HuH-7.5 (cell line): ENCODE measurements around the gene SH3GL3.

Experiments
- DNase-seq: peaks from one replicate; pipeline ENCODE4 v3.0.0; 2011; ENCODE audit warnings: low spot score

The SH3GL3 gene

DNA sequence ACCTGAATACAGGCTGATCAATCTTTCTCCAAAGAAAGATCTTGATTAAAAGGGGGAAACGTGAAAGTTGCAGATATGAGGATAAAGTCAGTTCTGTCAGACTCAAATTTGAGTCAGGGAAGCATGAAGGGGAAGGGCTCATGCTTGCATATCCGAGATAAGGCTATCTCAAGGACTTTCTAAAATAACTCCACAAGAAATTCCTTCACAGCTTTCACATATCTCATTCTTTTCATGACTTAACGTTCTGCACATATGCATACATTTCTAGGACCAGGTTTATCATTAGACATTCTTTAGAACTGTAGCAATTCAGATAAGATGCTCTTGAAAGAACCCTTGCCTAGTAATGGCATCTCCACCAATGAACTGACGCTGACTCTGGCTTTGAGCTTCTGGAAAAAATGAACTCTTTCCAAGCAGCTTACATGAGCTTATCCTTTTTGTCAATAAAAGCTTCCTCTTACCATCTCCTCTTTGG, 15.9 kb downstream of the SH3GL3 start:
- DNase-seq: no peak

DNA sequence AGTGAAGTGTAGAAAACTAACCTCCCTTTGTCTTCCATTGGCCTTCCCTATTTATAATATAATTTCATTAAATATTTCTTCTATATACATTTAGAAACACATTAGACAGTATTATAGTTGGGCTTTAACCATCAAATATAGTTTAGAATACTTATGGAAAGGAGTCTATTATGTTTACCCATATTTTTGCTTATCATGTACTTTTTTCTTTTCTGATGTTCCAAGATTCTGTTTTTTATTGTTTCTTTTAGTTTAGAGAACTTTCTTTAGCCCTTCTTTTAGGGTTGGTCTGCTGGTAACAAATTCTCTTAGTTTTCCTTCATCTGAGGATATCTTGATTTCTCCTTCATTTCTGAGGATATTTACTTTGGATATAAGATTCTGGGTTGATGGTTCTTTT, 23.7 kb downstream of the SH3GL3 start:
- DNase-seq: no peak

DNA sequence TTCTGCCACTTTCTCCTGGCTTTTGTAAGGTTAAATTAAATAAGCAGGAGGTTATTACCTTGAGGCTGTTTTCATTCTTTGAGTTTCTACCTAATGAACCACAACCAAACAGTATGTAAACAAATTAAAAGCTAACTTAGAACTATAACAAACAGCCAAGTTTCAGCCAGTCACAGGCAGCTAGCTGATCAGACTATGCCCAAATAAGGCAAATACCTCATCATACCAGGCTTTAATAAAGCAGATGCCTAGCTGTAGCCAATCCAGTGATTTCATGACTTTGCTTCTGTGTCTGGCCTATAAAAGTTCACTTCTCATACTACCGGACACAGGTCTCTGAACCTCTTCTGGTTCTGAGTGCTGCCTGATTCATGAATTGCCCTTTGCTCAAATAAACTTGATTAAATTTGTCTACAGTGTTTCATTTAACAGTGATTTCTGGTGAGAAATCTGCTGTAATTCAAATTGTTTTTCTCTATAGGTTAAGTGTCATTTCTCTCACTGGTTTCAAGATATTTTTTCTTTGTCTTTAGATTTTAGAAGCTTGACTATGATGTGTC, 24.2 kb downstream of the SH3GL3 start:
- no peak for DNase-seq

DNA sequence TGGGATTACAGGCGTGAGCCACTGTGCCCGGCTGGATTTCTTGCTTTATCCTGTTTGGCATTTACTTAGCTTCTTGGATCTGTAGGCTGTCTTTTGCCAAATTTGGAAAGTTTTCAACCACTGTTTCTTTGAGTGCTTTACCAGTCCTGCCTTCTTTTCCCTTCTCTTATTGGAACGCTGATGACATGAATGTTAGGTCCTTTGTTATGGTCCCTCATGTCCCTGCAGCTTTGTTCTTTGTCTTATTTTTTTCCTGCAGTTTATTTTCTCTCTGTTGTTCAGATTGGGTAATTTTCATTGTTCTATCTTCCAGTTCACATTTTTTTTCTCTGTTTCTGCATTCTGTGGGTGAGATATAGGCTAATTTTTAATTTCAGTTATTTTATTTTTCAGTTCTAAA, 25.0 kb downstream of the SH3GL3 start:
- DNase-seq: no peak

DNA sequence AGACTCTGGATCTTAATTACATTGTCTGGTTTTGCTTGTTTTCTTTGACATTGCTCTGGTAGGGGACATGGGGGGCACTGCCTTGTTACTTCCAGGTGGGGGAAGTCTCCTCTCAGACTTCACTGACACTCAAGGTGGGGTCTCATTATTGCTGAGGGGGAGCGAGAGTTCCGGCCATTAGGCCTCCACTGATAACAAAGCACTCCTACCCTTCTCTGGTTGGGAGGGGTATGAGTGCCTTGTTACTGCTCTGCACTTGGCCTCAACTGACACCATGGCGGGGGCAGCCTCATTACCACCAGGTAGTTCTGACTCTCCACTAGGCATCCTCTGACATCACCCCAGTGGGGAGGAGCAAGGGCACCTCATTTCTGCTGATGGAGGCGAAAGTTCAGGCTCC, 25.7 kb downstream of the SH3GL3 start:
- DNase-seq: no peak

DNA sequence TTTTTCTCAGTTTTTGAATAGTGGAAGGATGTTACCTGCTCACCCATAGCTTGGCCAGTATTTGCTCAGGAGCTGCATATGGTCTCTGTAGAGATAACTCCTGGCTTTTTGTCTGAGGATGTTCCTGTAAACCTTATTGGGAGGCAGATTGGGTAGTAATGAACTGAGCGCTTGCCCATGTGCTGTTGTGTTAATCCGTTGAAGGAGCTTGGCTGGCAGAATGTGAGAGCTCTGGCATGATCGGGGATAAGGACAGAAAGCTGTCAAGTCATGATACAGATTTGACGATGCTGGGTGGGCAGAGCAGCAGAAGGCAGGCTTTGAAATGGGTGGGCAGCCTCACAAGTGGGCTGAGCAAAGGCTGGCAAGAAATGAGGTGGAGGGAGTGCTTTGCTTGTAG, 27.4 kb downstream of the SH3GL3 start:
- no peak for DNase-seq

DNA sequence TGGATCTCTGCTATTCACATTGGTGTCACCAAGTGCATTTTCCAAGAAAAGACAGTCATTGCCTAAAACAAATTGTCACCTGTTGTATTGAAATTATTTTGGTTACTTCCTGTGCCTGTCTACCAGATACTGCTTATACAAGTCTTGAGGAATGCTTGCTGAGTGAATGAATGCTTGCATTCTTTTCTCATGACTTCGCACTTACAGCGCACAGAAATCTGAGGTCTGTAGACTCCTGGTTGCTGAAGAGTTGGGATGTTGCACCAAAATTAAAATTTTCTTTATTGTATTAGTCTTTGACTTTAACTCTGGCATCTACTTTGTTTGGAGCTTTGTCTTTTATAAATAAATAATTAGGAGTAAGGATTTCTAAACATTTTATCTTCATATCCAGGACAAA, 28.4 kb downstream of the SH3GL3 start:
- DNase-seq: no peak

DNA sequence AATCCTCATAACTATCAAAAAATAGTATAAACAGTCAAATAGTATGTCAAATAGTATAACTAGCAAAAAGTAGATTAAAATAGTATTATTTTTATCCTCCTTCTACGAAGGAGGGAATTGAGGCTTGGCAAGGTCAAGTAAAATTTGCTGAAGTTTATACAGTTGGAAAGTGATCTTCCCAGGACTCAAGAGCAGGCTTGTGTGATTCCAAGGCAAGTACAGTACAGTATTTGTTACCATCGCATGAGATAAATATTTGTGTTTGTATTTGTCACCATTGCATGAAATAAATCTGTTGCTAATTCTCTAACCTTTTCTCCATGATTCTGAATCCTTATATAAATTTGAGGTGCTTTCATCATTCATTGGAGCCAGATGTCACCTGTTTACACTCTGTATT, 28.9 kb downstream of the SH3GL3 start:
- no peak for DNase-seq

DNA sequence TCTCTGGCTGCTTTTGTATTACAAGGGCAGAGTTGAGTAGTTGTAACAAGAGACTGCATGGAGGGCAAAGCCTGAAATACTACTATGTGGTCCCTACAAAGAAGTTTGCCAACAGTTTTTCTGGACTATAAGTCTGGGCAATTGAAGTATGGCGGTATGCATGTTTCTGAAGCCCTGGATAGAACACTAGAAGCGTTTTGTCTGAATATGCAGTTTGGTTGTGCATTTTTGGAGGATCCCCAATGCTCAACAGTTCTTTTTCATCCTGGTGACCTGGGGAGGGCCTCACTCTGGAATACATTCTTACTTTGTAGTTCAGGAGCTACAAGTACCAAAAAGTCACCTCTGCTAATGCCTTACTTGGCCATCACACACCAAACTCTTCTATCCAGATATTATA, 29.6 kb downstream of the SH3GL3 start:
- no peak for DNase-seq

DNA sequence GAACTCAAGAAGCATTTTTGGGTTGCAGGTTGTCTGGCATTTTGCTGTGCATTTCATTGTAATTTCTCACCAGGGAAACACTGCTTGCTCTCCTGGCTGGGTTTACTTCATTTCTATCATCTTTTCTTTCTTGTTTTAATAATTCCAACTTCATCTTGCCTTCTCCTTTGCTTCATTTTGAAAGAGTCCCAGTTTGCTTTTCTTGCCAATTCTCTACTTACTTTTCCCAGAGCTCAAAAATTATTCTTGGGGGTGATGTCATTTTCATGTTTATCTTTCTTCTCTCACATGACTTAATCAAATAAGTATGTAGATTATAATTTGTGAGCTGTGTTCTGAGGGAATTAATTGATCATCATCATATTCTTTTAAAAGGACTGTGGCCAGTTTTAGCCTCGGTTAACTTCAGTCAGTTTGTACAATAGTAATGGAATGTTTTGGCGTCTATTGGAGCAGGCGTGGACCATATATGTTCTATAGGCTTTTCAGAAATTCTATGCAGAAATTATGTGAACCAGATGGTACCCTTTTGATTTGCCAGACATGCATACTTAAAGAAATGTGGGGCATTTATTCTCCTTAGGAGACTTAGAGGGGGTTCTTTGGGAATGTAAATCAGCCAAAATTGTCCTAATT, 30.1 kb downstream of the SH3GL3 start:
- no peak for DNase-seq

DNA sequence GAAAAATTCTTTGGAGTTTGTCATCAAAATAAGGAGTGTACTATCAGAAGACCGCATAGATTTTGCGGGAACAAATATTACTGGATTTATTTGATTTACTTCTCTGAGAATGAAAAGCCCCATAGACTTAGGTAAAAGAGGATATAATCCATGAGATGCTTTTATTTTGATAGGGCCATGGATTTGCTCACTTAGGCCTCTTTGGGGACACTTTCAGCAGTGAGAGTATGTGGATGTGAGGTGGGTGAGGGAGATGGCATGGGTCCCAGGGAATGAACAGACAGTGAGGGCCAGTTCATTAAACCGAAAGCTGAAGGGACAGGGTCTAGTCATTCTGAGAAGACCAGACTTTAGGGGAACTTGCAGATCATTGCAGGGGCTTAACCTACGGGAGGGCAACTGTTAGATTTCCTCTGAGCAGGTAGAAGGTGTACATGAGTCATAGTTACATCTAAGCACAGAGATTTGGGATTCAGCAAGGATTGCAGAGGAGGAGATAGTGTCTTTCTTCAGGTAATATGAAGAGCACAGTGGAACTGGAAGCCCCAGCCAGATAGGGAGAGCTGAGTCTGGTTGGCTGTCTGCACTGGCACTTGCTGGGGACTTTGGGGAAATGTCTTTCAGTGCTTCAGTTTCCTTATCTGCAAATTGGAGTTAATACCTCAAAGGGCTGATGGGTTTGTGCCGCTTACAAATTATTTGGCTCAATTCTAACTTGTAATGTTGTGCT, 30.8 kb downstream of the SH3GL3 start:
- no peak for DNase-seq

DNA sequence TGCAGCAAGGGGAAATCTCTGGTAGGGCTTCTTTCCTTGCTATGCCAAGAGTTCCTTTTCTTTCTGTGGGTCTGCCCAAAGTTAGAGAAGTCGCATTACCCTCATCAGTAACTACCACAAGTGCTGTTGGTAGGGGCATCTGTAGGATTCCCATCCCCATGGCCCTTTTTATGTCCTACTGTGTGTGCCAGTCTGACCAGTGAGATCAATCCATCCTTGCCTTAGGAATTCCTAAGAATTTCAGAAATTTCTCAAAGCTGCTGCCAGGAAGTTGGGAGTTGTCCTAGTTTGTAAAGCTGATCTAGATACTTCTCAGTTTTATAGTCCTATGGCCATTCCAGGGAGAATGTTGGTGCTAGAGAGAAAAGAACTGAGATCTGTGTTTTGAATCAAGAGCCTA, 36.5 kb downstream of the SH3GL3 start:
- DNase-seq: no peak

DNA sequence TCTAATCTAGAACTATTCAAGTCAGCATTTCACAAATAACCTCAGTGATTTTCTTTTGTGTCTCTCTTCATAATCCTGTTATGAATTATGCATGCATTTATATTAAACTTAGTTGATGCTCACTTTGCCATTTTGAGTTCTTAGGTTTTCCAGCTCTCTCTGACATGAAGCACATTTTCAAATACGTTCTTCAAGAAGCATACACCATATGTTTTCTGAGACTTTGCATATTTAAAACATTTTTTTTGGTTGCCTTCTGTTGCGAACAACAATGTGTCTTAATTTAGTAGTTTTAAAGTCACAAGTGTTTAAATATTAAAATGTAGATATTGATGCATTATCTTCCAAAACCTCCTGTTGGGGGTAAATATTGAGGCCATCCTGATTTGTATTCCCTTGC, 37.5 kb downstream of the SH3GL3 start:
- no peak for DNase-seq

DNA sequence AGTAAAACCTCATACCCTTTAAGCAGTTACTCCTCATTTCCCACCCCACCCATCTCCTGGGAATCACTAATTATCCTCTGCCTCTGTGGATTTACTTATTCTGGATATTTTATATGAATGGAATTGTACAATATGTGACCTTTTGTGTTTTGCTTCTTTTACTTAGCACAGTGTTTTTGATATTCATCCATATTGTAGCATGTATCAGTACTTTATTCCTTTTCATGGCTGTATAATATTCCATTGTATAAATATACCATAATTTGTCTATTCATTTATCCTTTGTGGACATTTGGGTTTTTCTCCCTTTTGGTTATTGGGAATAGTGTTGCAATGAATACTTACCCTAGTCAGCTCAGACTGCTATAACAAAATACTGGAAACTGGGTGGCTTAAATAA, 39.2 kb downstream of the SH3GL3 start:
- DNase-seq: no peak

DNA sequence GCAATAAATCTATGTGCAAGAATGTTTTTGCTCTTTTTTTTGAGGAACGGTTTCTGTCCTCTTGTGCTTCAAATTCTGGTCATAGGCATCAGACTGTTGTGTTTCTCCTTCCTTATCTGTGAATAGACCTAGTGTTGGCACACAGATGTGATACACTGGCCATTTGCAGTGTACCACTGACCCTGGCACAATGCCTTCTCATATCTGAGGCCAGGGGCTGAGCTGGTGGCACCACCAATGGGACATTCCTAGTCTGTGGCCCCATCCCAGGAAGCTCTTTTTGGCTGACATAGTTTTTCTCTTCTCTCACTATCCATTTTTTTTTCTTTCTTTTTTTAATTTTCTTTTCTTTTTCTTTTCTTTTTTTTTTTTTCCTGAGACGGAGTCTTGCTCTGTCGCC, 40.4 kb downstream of the SH3GL3 start:
- DNase-seq: no peak

DNA sequence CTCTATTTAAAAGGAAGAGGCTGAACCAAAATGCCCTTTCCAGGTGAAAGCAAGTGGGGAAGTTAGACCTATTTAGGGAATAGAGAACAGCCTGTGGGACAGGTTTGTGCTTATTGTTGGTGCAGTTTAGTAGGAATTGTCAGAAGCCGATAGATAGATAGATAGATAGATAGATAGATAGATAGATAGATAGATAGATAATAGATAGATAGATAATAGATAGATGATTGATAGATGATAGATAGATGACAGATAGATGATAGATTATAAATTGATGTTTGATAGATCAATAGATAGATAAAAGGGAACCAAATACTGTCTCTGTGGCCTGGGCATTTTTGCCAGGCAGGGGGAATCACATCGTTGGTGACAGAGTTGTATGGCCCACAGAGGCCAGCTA, 42.5 kb downstream of the SH3GL3 start:
- no peak for DNase-seq

DNA sequence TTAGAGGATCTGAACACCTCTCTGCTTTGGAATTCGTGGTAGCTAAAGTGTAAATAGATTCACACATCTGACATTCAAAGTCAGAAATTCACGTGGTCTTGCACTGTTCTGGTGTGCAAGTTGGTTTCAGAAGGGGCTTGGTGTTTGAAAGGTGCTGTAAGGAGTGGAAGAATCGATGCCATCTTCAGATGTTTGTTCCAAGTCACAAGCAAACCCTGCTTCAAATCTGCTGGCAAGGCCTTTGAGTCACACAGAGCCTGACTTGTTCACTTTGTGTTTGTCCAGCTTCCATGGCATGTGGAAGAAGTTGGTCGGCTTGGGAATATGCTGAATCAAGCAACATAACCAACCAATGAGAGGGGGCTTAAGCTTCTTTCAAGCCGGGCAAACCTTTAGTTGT, 44.3 kb downstream of the SH3GL3 start:
- DNase-seq: no peak

DNA sequence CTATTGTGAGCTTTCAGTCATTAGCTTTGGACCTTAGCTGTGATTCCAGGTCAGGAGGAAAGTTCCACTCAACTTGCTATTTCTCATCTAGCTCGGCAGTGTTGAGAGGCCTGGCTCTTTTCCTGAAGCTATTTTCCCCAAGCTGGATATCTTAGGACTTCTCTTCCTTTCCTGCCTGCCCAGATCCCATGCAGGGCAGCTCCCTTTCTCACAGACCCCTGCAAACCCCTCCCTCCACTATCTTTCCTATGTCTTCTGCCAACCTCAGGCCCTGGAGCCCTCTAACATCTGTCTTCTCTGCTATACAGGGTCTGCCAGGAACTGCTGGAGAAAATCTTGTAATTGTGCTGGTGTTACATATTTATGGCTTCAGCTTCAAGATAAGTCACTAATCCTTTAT, 49.6 kb downstream of the SH3GL3 start:
- no peak for DNase-seq

DNA sequence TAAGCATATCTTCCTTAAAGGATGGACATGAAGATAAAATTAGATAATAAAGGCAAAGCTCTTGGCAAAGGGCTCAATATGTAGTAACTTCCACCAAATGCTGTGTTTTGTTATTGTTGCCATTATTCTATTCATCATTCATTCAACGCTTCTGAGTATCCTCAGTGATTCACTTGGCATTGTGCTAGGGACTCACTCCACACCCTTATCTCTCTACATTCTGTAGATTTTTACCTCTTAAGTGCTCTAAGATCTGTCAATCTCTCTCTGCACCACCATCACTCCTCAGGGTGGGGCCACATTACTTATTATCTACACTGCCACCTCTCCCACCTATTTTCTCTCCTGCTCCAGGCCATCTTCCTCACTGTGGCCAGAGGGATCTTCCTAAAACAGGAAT, 51.2 kb downstream of the SH3GL3 start:
- no peak for DNase-seq

DNA sequence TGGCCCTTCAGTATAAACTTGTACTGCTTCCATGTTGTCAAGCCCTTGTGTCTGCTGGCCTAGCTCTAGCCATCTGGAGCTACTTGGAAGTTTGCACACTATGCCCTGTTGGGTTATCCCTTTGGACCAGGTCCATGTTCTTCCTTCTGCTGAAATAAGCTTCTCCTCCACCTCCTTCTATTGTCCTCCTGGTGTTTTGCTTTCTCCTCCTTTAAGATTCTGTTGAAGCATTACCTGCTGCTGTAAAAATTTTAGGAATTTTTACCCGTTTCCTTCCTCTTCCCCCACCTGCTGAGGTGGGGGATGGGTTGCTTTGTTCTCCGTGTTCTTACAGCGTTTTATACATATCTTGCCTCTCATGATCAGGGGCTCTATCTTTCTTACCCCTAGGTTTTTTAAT, 51.7 kb downstream of the SH3GL3 start:
- no peak for DNase-seq

DNA sequence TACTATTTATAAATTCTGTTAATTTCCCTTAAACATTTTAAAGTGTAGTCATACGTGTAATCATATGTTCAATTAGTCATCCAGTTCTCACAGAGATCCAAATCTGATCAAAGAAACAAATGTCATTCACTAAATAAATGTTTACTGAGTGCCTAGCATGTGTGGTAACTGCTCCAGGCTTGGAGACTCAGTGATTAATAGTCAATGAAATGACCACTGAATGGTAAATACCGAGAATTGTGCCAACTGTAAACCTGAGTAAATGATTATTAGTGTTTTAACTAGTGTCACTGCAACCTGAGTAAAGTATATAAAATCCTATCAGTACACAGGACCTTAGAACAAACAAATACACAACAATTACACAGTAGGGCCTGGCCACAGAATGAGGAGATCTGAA, 52.3 kb downstream of the SH3GL3 start:
- DNase-seq: no peak

DNA sequence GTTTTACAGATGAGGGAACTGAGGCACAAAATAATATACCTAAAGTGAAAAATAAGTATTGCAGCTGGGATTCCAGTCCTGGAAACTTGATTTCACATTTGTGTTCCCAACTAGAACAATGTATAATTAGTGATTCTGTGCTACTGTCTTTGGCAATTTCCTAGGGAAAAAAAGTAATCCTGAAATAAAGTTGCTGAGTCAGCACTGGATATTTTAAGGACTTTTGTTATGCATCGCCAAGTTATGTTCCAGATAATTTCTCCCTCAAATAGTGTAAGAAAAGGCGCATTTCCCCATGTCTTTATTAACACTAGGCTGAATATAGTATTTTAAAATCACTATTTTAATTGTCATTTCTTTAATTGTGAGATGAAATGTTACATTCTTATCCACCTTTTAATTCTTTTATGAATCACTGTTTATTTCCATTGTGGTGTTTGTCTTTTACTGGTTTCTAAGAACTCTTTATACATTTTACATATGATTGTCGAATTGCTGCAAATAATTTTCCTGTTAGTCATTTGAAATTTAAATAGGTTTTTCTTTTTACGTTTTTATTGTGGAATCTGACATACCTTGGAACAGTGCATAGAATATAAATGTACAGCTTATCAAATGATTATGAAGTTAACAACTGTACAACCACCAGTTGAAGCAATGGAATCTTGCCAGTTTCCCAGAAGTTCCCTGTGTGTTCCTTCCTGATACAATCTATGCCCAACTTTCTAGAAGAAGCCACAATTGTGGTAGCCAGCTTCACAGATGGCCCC, 56.6 kb downstream of the SH3GL3 start:
- DNase-seq: no peak

DNA sequence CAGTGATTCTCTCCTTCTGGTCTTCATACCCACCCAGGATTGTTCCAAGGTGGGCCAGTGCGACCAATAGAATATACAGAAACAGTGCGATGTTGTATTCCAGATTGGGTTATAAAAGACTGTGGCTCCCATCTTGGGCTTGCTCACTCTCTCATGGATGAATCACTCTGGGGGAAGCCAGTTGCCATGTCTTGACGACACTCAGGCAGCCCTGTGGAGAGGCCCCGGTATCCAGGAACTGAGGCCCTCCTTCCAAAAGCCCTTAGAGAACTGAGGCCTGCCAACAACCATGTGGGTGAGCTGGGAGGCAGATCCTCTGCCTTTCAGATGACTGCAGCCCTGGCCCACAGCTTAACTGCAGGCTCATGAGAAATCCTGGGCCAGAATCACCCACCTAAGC, 57.2 kb downstream of the SH3GL3 start:
- no peak for DNase-seq
